A549 (cell line): ENCODE results near the gene MTO1. TPM values are rescaled to one million over a fixed set of nuclear protein-coding genes. Genes with fewer than 3 reads are reported as not detected.
"Not testable (repeated sequence)": the region's sequence is repeated elsewhere in the genome, so short reads cannot be mapped to it uniquely, and the experiment has no call there.

Experiments used
- ATAC-seq, 2 experiments: fragments of 200-7000 bp in 1 of 2; fragments of >200 bp in 1 of 2; cut with Nextera tagmentation in 1 of 2; cut with Tn5 transposase in 1 of 2; 3 replicates each; pipeline versions ENCODE4 v1.8.0 to v1.9.1; 2018 to 2020; ENCODE audit warnings: mild to moderate bottlenecking in 1 of 2, moderate library complexity in 1 of 2
- CTCF ChIA-PET: fragments of 300-600 bp; sonication (Branson Sonifier 250); formaldehyde crosslinking; extraction: SDS; loops from one replicate; lab custom pipeline; 2021; ENCODE audit warnings: antibody characterized with exemption, inconsistent platforms; lab: Yijun Ruan, JAX
- POLR2A ChIA-PET: fragments of 350-600 bp; formaldehyde crosslinking; extraction: SDS; loops from one replicate; lab custom pipeline; 2021; ENCODE audit warnings: antibody characterized with exemption, inconsistent platforms; lab: Yijun Ruan, JAX
- DNase-seq, 2 experiments: peaks; one replicate each; pipeline versions ENCODE4 v3.0.0 to v3.0.0-alpha.2; 2011 to 2016; ENCODE audit warnings: low read depth in 1 of 2, low spot score in 1 of 2
- FAIRE-seq: peaks from 2 replicates; lab custom pipeline; 2011; peaks lifted over from hg19 to GRCh38; lab: Jason Lieb, UNC
- H3K27ac ChIP-seq, 2 experiments: fragments of >200 bp; sonication (Bioruptor Twin); formaldehyde crosslinking; 3 replicates each; pipeline ENCODE4 v1.5.1; 2016 to 2017
- H3K4me1 ChIP-seq: fragments of >200 bp; sonication (Bioruptor Twin); formaldehyde crosslinking; 3 replicates; pipeline ENCODE4 v1.6.1; 2016
- H3K4me2 ChIP-seq: fragments of >200 bp; sonication (Bioruptor Twin); formaldehyde crosslinking; 3 replicates; pipeline ENCODE4 v1.6.1; 2016
- H3K4me3 ChIP-seq: fragments of >200 bp; sonication (Bioruptor Twin); formaldehyde crosslinking; 3 replicates; pipeline ENCODE4 v1.5.1; 2016
- H3K9me3 ChIP-seq: fragments of >200 bp; sonication (Bioruptor Twin); formaldehyde crosslinking; 3 replicates; pipeline ENCODE4 v1.6.1; 2016
- BCL3 ChIP-seq: fragments of >200 bp; sonication (Bioruptor Twin); formaldehyde crosslinking; IDR thresholded peaks from 3 replicates; pipeline ENCODE4 v1.6.1; 2016
- CBX2 ChIP-seq: fragments of 200-600 bp; sonication (generic); IDR thresholded peaks from 2 replicates; pipeline ENCODE4 v1.6.1; 2016; ENCODE audit warnings: low read depth, mild to moderate bottlenecking, borderline replicate concordance
- CEBPB ChIP-seq, 2 experiments: fragments of >200 bp in 1 of 2; sonication (Bioruptor Twin) in 1 of 2; formaldehyde crosslinking in 1 of 2; IDR thresholded peaks; 2 replicates each; pipeline ENCODE4 v1.6.1; 2012 to 2016
- ELK1 ChIP-seq: fragments of 150-350 bp; IDR thresholded peaks from 2 replicates; pipeline ENCODE4 v1.6.1; 2014; ENCODE audit warnings: low read depth, mild to moderate bottlenecking, low read length
- FOSL2 ChIP-seq, 2 experiments: fragments of 450-650 bp in 1 of 2; fragments of >200 bp in 1 of 2; sonication (Bioruptor Twin) in 1 of 2; formaldehyde crosslinking; IDR thresholded peaks; 2 replicates each; pipeline versions ENCODE4 v1.5.0 to v1.6.1; 2016 to 2020; ENCODE audit warnings: mild to moderate bottlenecking in 1 of 2, moderate library complexity in 1 of 2
- GATA3 ChIP-seq: IDR thresholded peaks from 2 replicates; pipeline ENCODE4 v1.6.1; 2012; ENCODE audit warnings: borderline replicate concordance
- HDAC2 ChIP-seq: fragments of 200-600 bp; sonication (generic); IDR thresholded peaks from 2 replicates; pipeline ENCODE4 v1.6.1; 2016
- HOXB5 ChIP-seq: fragments of 250-450 bp; sonication (Bioruptor Pico); IDR thresholded peaks from 2 replicates; pipeline ENCODE4 v1.5.0; 2020; ENCODE audit warnings: mild to moderate bottlenecking, moderate library complexity
- JUNB ChIP-seq: fragments of >200 bp; sonication (Bioruptor Twin); formaldehyde crosslinking; IDR thresholded peaks from 2 replicates; pipeline ENCODE4 v1.6.1; 2016
- KDM1A ChIP-seq: fragments of 200-600 bp; sonication (generic); IDR thresholded peaks from 2 replicates; pipeline ENCODE4 v1.6.1; 2016; ENCODE audit warnings: low read depth, mild to moderate bottlenecking
- NFE2L2 ChIP-seq: fragments of 150-350 bp; conservative IDR thresholded peaks from 2 replicates; pipeline ENCODE4 v1.6.1; 2014; ENCODE audit warnings: low read length
- NPAS2 ChIP-seq: fragments of 250-450 bp; sonication (Bioruptor Pico); IDR thresholded peaks from 2 replicates; pipeline ENCODE4 v1.8.0; 2022; ENCODE audit warnings: mild to moderate bottlenecking, moderate library complexity, borderline replicate concordance
- NR3C1 ChIP-seq: fragments of >200 bp; sonication (Bioruptor Twin); formaldehyde crosslinking; IDR thresholded peaks from 3 replicates; pipeline ENCODE4 v1.6.1; 2017
- PHF8 ChIP-seq: fragments of 200-600 bp; sonication (generic); IDR thresholded peaks from 2 replicates; pipeline ENCODE4 v1.6.1; 2016; ENCODE audit warnings: low read depth, mild to moderate bottlenecking, antibody characterized with exemption, moderate library complexity, borderline replicate concordance
- POLR2A ChIP-seq: IDR thresholded peaks from 2 replicates; pipeline ENCODE4 v1.6.1; 2012; ENCODE audit warnings: mild to moderate bottlenecking, low read length
- RAD21 ChIP-seq, 2 experiments: fragments of >200 bp in 1 of 2; sonication (Bioruptor Twin) in 1 of 2; formaldehyde crosslinking in 1 of 2; IDR thresholded peaks in 1 of 2; conservative IDR thresholded peaks in 1 of 2; 2 replicates in 1 of 2; 3 replicates in 1 of 2; pipeline ENCODE4 v1.6.1; 2012 to 2018; ENCODE audit warnings: inconsistent platforms in 1 of 2
- RCOR1 ChIP-seq: fragments of 150-350 bp; IDR thresholded peaks from 2 replicates; pipeline ENCODE4 v1.6.1; 2014; ENCODE audit warnings: antibody characterized with exemption, low read length, low read depth
- RFX5 ChIP-seq: fragments of 450-650 bp; IDR thresholded peaks from 2 replicates; pipeline ENCODE4 v1.7.1; 2014; ENCODE audit warnings: antibody characterized with exemption, mild to moderate bottlenecking, moderate library complexity
- RNF2 ChIP-seq: fragments of 200-600 bp; sonication (generic); IDR thresholded peaks from 2 replicates; pipeline ENCODE4 v1.6.1; 2016; ENCODE audit warnings: low read depth, mild to moderate bottlenecking, antibody characterized with exemption, moderate library complexity, borderline replicate concordance
- SREBF2 ChIP-seq: fragments of 450-650 bp; IDR thresholded peaks from 2 replicates; pipeline ENCODE4 v1.6.1; 2014; ENCODE audit warnings: mild to moderate bottlenecking, moderate library complexity
- USF2 ChIP-seq: fragments of 450-650 bp; IDR thresholded peaks from 2 replicates; pipeline ENCODE4 v1.6.1; 2014; ENCODE audit warnings: antibody characterized with exemption
- ZC3H11A ChIP-seq: fragments of 450-650 bp; IDR thresholded peaks from 2 replicates; pipeline ENCODE4 v1.6.1; 2014; ENCODE audit warnings: antibody characterized with exemption, mild to moderate bottlenecking
- ZFP36 ChIP-seq: fragments of 450-650 bp; IDR thresholded peaks from 2 replicates; pipeline ENCODE4 v1.6.1; 2014; ENCODE audit warnings: borderline replicate concordance; ENCODE audit not compliant: partially characterized antibody
- ZNF302 ChIP-seq: fragments of 250-450 bp; sonication (Bioruptor Pico); IDR thresholded peaks from 2 replicates; pipeline ENCODE4 v1.9.0; 2021; ENCODE audit warnings: inconsistent platforms, mild to moderate bottlenecking, moderate library complexity
- whole genome bisulfite sequencing: methylation state at CpG from one replicate; pipeline ENCODE4 v1.1.6; 2017; ENCODE audit errors: missing lambda C conversion rate; 5-methylcytosine and 5-hydroxymethylcytosine counted together
- polyA plus RNA-seq, 4 experiments: library from polyadenylated mRNA; depleted of rRNA in 3 of 4; stranded (reverse); fragments of >200 nt; fragmentation: RNase III in 1 of 4; extraction: RNeasy Plus Mini Kit Qiagen cat#74134 plus additional on column Dnase treatment in 1 of 4; gene quantifications; 2 replicates in 3 of 4; 3 replicates in 1 of 4; pipeline ENCODE4 v1.2.3, GENCODE V29; 2011 to 2017

MTO1 gene
- polyA plus RNA-seq, 2 of the 4 experiments (the other 2 are of a cell fraction) = 12.8 to 19.9 TPM

- H3K4me2 ChIP-seq = no peak overlapping the region
- no peak overlapping the region for H3K4me3 ChIP-seq
- H3K27ac ChIP-seq = no peak overlapping the region
- no peaks in the 10 kb centered on the region for H3K9me3 ChIP-seq
- no peak for TF ChIP-seq RNF2
- no peak for TF ChIP-seq BCL3
- no peak for TF ChIP-seq SREBF2
- no peak for TF ChIP-seq PHF8
- no peak for TF ChIP-seq RAD21 (conservative IDR thresholded peaks at IDR 0.05 in 1 of 2, IDR thresholded peaks at IDR 0.05 in 1 of 2)
- TF ChIP-seq NPAS2 (CRISPR knock-in tag) = no peak
- TF ChIP-seq KDM1A = no peak
- TF ChIP-seq GATA3 = no peak
- TF ChIP-seq RCOR1 = no peak
- TF ChIP-seq JUNB = no peak
- TF ChIP-seq NFE2L2 = no peak
- TF ChIP-seq HDAC2 = no peak
- no peak for TF ChIP-seq CBX2
- TF ChIP-seq, all 56 proteins: peak for 0
- WGBS = 72% methylated on average over 2 of the region's 2 CpGs
- CTCF ChIA-PET = interaction anchor here (1.2 kb wide), 1 partner anchor 108 kb away, joined by 4 read pairs; no protein-coding TSS in a partner anchor
- ATAC-seq = no peak
- no peak for FAIRE-seq
- POLR2A ChIA-PET = no interaction called here
- DNase-seq = no peak
- no peaks in the 10 kb centered on the region for H3K4me1 ChIP-seq
Observed at GRCh38 chr6:73504160-73504559, 42.6 kb downstream of the MTO1 start.

- TF ChIP-seq ZFP36 = no peak
- TF ChIP-seq RAD21 (conservative IDR thresholded peaks at IDR 0.05 in 1 of 2, IDR thresholded peaks at IDR 0.05 in 1 of 2) = no peak
- no peak for TF ChIP-seq RFX5
- TF ChIP-seq ZNF302 (CRISPR knock-in tag) = no peak
- no peak for TF ChIP-seq NFE2L2
- TF ChIP-seq USF2 = no peak
- no peak for TF ChIP-seq HOXB5 (CRISPR knock-in tag)
- TF ChIP-seq FOSL2 (IDR thresholded peaks at IDR 0.05) = no peak
- TF ChIP-seq FOSL2 (CRISPR knock-in tag; IDR thresholded peaks at IDR 0.05) = no peak
- no peak for TF ChIP-seq SREBF2
- no peak for TF ChIP-seq ELK1
- TF ChIP-seq JUNB = no peak
- no peak for TF ChIP-seq CEBPB (IDR thresholded peaks at IDR 0.05)
- TF ChIP-seq POLR2A = no peak
- TF ChIP-seq NR3C1 = no peak
- no peak for TF ChIP-seq RCOR1
- TF ChIP-seq ZC3H11A = no peak
- TF ChIP-seq, all 56 proteins: peak for 0
- H3K4me2 ChIP-seq = no peak overlapping the region
- H3K27ac ChIP-seq = no peak overlapping the region
- DNase-seq = no peak
- no peaks in the 10 kb centered on the region for H3K4me1 ChIP-seq
- ChIA-PET CTCF (interaction anchor here (1.2 kb wide), 1 partner anchor 107 kb away, joined by 4 read pairs; no protein-coding TSS in a partner anchor), POLR2A (no interaction called here)
- no peak overlapping the region for H3K4me3 ChIP-seq
- no peak for FAIRE-seq
- ATAC-seq = no peak
- no peaks in the 10 kb centered on the region for H3K9me3 ChIP-seq
Observed at GRCh38 chr6:73505142-73505541, 43.6 kb downstream of the MTO1 start.

- H3K9me3 ChIP-seq, H3K27ac ChIP-seq, H3K4me2 ChIP-seq, ATAC-seq, H3K4me3 ChIP-seq, H3K4me1 ChIP-seq, FAIRE-seq, POLR2A ChIA-PET, DNase-seq: not testable (repeated sequence)
- 95% methylated on average over 8 of the region's 8 CpGs for WGBS
- CTCF ChIA-PET = interaction anchor here (0.6 kb wide), 1 partner anchor 9 kb away, joined by 3 read pairs; no protein-coding TSS in a partner anchor
Observed at GRCh38 chr6:73505705-73506104, 44.2 kb downstream of the MTO1 start.
